ENCODE measurements around the gene DCAF10. TPM values are rescaled to one million over a fixed set of nuclear protein-coding genes. Genes with fewer than 3 reads are reported as not detected.

Gene DCAF10
- total and polyA plus RNA-seq, 2 of the 13 experiments (the other 11 are each of a cell fraction or from before 2014, with no cell fraction given): 9.2 to 20.3 TPM

- TF ChIP-seq ZNF234 (CRISPR knock-in tag; conservative IDR thresholded peaks at IDR 0.05) (peak; percentile 32; the same call in 1 of the 2 replicates), RBAK (CRISPR knock-in tag; IDR thresholded peaks at IDR 0.05) (0 out of 2 replicates have a peak, but pooled peaks have one; percentile 73), ZNF512B (CRISPR knock-in tag; IDR thresholded peaks at IDR 0.05; ENCODE audit: borderline replicate concordance) (peak; percentile 87; the same call in 1 of the 2 replicates), ATF6 (CRISPR knock-in tag; conservative IDR thresholded peaks at IDR 0.05) (no peak; the same call in 1 of the 2 replicates), ZNF18 (CRISPR knock-in tag; IDR thresholded peaks at IDR 0.05; ENCODE audit: insufficient replicate concordance) (peak; percentile 48), ZNF687 (CRISPR knock-in tag; IDR thresholded peaks at IDR 0.05) (peak; percentile 92), HIC2 (CRISPR knock-in tag; IDR thresholded peaks at IDR 0.05; ENCODE audit: low read depth) (peak; percentile 60; the same call in 1 of the 2 replicates), ZNF10 (CRISPR knock-in tag; IDR thresholded peaks at IDR 0.05; ENCODE audit: borderline replicate concordance, low read depth) (no peak), ZBTB3 (CRISPR knock-in tag; IDR thresholded peaks at IDR 0.05; ENCODE audit: borderline replicate concordance, low read depth) (no peak), NFE2 (CRISPR knock-in tag; IDR thresholded peaks at IDR 0.05) (no peak), NRL (CRISPR knock-in tag; IDR thresholded peaks at IDR 0.05; ENCODE audit: borderline replicate concordance) (peak; percentile 96), ZNF75D (CRISPR knock-in tag; IDR thresholded peaks at IDR 0.05; ENCODE audit: borderline replicate concordance) (no peak), TARDBP (CRISPR knock-in tag; IDR thresholded peaks at IDR 0.05) (peak; percentile 100)
Measured at GRCh38 chr9:37800631-37801286, at the start of gene DCAF10 (continued).

Data from HepG2 (cell line).